Adrenal gland (tissue), 12 donors: Measurements from ENCODE around the gene MAML2. TPM values are rescaled to one million over a fixed set of nuclear protein-coding genes. Genes with fewer than 3 reads are reported as not detected.

Source experiments
- DNase-seq, 7 donors: peaks; one replicate each; pipeline ENCODE4 v3.0.0-alpha.2; 2019 to 2020
- H3K27ac ChIP-seq, 5 donors: fragments of 200-600 bp; sonication (generic) in 4 of 5; 1 replicate in 3 of 5; 2 replicates in 2 of 5; pipeline versions ENCODE4 v1.5.1 to v1.8.0; 2016 to 2020; ENCODE audit warnings: mild to moderate bottlenecking in 1 of 5
- H3K27me3 ChIP-seq: fragments of 200-600 bp; 2 replicates; pipeline ENCODE4 v1.8.0; 2021
- H3K36me3 ChIP-seq, 2 donors: fragments of 200-600 bp; replicated peaks in 1 of 2; 1 replicate in 1 of 2; 2 replicates in 1 of 2; pipeline versions ENCODE4 v1.5.1 to v1.8.0; 2018 to 2022
- H3K4me1 ChIP-seq, 2 donors: fragments of 200-600 bp; replicated peaks in 1 of 2; 1 replicate in 1 of 2; 2 replicates in 1 of 2; pipeline versions ENCODE4 v1.5.1 to v1.8.0; 2018 to 2021
- H3K4me3 ChIP-seq, 4 donors: fragments of 200-600 bp; sonication (generic) in 3 of 4; one replicate each; pipeline ENCODE4 v1.5.1; 2016 to 2018
- H3K9me3 ChIP-seq, 3 donors: fragments of 200-600 bp; sonication (generic) in 1 of 3; replicated peaks in 1 of 3; 1 replicate in 2 of 3; 2 replicates in 1 of 3; pipeline versions ENCODE4 v1.5.1 to v1.8.0; 2016 to 2021
- CTCF ChIP-seq, 6 experiments: fragments of 450-650 bp in 4 of 6; fragments of 200-600 bp in 2 of 6; sonication (generic) in 1 of 6; IDR thresholded peaks; 1 replicate in 5 of 6; 2 replicates in 1 of 6; pipeline versions ENCODE4 v1.5.1 to v1.8.0; 2016 to 2021; ENCODE audit warnings: antibody characterized with exemption in 6 of 6, mild to moderate bottlenecking in 2 of 6, moderate library complexity in 1 of 6
- POLR2A ChIP-seq, 2 donors: fragments of 450-650 bp; IDR thresholded peaks; one replicate each; pipeline ENCODE4 v1.6.1; 2017; ENCODE audit warnings: antibody characterized with exemption in 2 of 2, mild to moderate bottlenecking in 2 of 2, moderate library complexity in 1 of 2
- WGBS, 4 donors: extraction: QIAGEN DNeasy Blood & Tissue Kit in 2 of 4; methylation state at CpG; one replicate each; pipeline versions ENCODE4 v1.1.5 to v1.1.7; 2013 to 2017; 5-methylcytosine and 5-hydroxymethylcytosine counted together
- intact Hi-C, 2 donors: fragments of 100-400 bp; cut with DNase I; formaldehyde crosslinking; loops; one replicate each; pipeline versions ENCODE4 v1.14.1 to v1.15.0; 2022 to 2023
- polyA plus RNA-seq, 3 donors: library from polyadenylated mRNA; stranded (reverse); fragments of 200-250 nt in 2 of 3; fragments of 350-450 nt in 1 of 3; fragmentation: Illumina TruSeq in 1 of 3; extraction: RNeasy Lipid Tissue Mini Kit (QIAGEN cat#74804) in 1 of 3; gene quantifications; one replicate each; pipeline ENCODE4 v1.2.3, GENCODE V29; 2013 to 2014
- total RNA-seq, 9 donors: library from RNA; depleted of rRNA in 4 of 9; stranded (reverse); fragments of >200 nt in 4 of 9; fragments of 120-200 nt in 1 of 9; fragmentation: NEBNext Ultra II Directional in 1 of 9; extraction: Animal tissue kit (Norgen Biotek cat#: 25700) in 1 of 9; gene quantifications; one replicate each; pipeline versions ENCODE4 v1.1.0 to v1.2.4, GENCODE V29; 2013 to 2023
- donor health status: healthy with polysubstance abuse.
- donor health status: Bipolar disorder and iron deficiency.
- donor health status: DM: yes; HTN: yes; CAD: no.
- donor health status: DM: no; HTN: no; CAD: no.
- donor health status: DM: no; HTN: no; CAD: no.
- donor health status: DM: yes; HTN: yes; CAD: no.

Gene MAML2
- total and polyA plus RNA-seq, 12 donors, result 1.4 to 19.4 (median 7.6) TPM

- 92 to 96% (median 94%) methylated on average over 1 of the region's 1 CpG for WGBS, 4 donors
These were observed 170.4 kb downstream of the MAML2 start for GRCh38 chr11:96172604-96173003.

GRCh38 chr11:96169250-96169649 lies 173.7 kb downstream of the MAML2 start:
- intact Hi-C loops, result no loop called here
- H3K27ac ChIP-seq, result peak overlapping the region in 2 of 5 donors; percentile 39 to 73
- H3K9me3 ChIP-seq, result no peaks in the 10 kb centered on the region
- H3K4me3 ChIP-seq, result no peak overlapping the region
- no peaks in the 10 kb centered on the region for H3K36me3 ChIP-seq
- WGBS, 4 donors, result 54 to 85% (median 73%) methylated on average over 3 of the region's 3 CpGs
- DNase-seq, result no peak
- H3K27me3 ChIP-seq, result no peaks in the 10 kb centered on the region
- H3K4me1 ChIP-seq, result peaks cover 3 to 26% of the 10 kb centered on the region in 2 donors
- no peak for TF ChIP-seq CTCF (IDR thresholded peaks at IDR 0.05)
- no peak for TF ChIP-seq POLR2A (IDR thresholded peaks at IDR 0.05)

More at GRCh38 chr11:96172604-96173003, 170.4 kb downstream of the MAML2 start:
- Histone ChIP-seq H3K27ac (no peak overlapping the region), H3K4me3 (no peak overlapping the region), H3K9me3 (no peaks in the 10 kb centered on the region), H3K36me3 (no peaks in the 10 kb centered on the region), H3K27me3 (no peaks in the 10 kb centered on the region), H3K4me1 (peaks cover 3 to 14% of the 10 kb centered on the region in 2 donors)
- DNase-seq, result no peak
- TF ChIP-seq CTCF (IDR thresholded peaks at IDR 0.05), result no peak
- no peak for TF ChIP-seq POLR2A (IDR thresholded peaks at IDR 0.05)
- intact Hi-C loops, result no loop called here

GRCh38 chr11:96168623-96169022 lies 174.4 kb downstream of the MAML2 start:
- H3K4me1 ChIP-seq, result peaks cover 3 to 26% of the 10 kb centered on the region in 2 donors
- WGBS, 4 donors, result 4 to 14% (median 10%) methylated on average over 2 of the region's 2 CpGs
- intact Hi-C loops, result no loop called here

GRCh38 chr11:96167787-96168186 lies 175.2 kb downstream of the MAML2 start:
- peaks cover 3 to 26% of the 10 kb centered on the region in 2 donors for H3K4me1 ChIP-seq
- intact Hi-C loops, result no loop called here

More at GRCh38 chr11:96168623-96169022, 174.4 kb downstream of the MAML2 start:
- Histone ChIP-seq H3K27me3 (no peaks in the 10 kb centered on the region), H3K4me3 (no peak overlapping the region), H3K36me3 (no peaks in the 10 kb centered on the region), H3K9me3 (no peaks in the 10 kb centered on the region), H3K27ac (peak overlapping the region in 2 of 5 donors; percentile 39 to 73)
- TF ChIP-seq CTCF (IDR thresholded peaks at IDR 0.05), result peak in 1 of 6 experiments; percentile 18
- no peak for TF ChIP-seq POLR2A (IDR thresholded peaks at IDR 0.05)
- DNase-seq, result peak; percentile 26 to 77 (median 67)

More at GRCh38 chr11:96167787-96168186, 175.2 kb downstream of the MAML2 start:
- H3K27me3 ChIP-seq, result no peaks in the 10 kb centered on the region
- DNase-seq, result no peak
- 88 to 94% (median 93%) methylated on average over 3 of the region's 3 CpGs for WGBS, 4 donors
- H3K9me3 ChIP-seq, result no peaks in the 10 kb centered on the region
- TF ChIP-seq POLR2A (IDR thresholded peaks at IDR 0.05) (no peak), CTCF (IDR thresholded peaks at IDR 0.05) (no peak)
- H3K36me3 ChIP-seq, result no peaks in the 10 kb centered on the region
- no peak overlapping the region for H3K4me3 ChIP-seq
- no peak overlapping the region for H3K27ac ChIP-seq
